ENCODE data around the gene CDHR5.

- TF ChIP-seq, protein P1, sequence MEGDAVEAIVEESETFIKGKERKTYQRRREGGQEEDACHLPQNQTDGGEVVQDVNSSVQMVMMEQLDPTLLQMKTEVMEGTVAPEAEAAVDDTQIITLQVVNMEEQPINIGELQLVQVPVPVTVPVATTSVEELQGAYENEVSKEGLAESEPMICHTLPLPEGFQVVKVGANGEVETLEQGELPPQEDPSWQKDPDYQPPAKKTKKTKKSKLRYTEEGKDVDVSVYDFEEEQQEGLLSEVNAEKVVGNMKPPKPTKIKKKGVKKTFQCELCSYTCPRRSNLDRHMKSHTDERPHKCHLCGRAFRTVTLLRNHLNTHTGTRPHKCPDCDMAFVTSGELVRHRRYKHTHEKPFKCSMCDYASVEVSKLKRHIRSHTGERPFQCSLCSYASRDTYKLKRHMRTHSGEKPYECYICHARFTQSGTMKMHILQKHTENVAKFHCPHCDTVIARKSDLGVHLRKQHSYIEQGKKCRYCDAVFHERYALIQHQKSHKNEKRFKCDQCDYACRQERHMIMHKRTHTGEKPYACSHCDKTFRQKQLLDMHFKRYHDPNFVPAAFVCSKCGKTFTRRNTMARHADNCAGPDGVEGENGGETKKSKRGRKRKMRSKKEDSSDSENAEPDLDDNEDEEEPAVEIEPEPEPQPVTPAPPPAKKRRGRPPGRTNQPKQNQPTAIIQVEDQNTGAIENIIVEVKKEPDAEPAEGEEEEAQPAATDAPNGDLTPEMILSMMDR (IDR thresholded peaks at IDR 0.05), result no peak
- TF ChIP-seq IRF3 (IDR thresholded peaks at IDR 0.05; ENCODE audit: low read depth, low read length), result no peak
- no peak for TF ChIP-seq GATA2 (CRISPR knock-in tag; IDR thresholded peaks at IDR 0.05)
- no peak for TF ChIP-seq MAX (IDR thresholded peaks at IDR 0.05; ENCODE audit: low read depth)
Observed at GRCh38 chr11:621838-622237, 2.9 kb downstream of the CDHR5 start.
